Measurements from ENCODE around the gene MAN1C1. TPM values are rescaled to one million over a fixed set of nuclear protein-coding genes. Genes with fewer than 3 reads are reported as not detected.
"Not testable (repeated sequence)": the region's sequence is repeated elsewhere in the genome, so short reads cannot be mapped to it uniquely, and the experiment has no call there.

Gene MAN1C1
- total RNA-seq, 1 donor from 2014 or later: 6.3 TPM

GRCh38 chr1:25583519-25584370 lies 32.8 kb upstream of the MAN1C1 start:
- H3K4me1 ChIP-seq (ENCODE audit: control insufficient read depth in 3 of 3, insufficient read depth in 3 of 3, low read length in 3 of 3): peaks cover 7 to 17% (median 16%) of the 10 kb centered on the region in 3 donors
- H3K36me3 ChIP-seq (ENCODE audit: control insufficient read depth in 3 of 3, insufficient read depth in 3 of 3, low read length in 3 of 3): no peaks in the 10 kb centered on the region
- H3K27me3 ChIP-seq (ENCODE audit: control insufficient read depth in 3 of 3, insufficient read depth in 3 of 3, low read length in 3 of 3): no peaks in the 10 kb centered on the region
- H3K9me3 ChIP-seq (ENCODE audit: control insufficient read depth in 3 of 3, low read length in 3 of 3): no peaks in the 10 kb centered on the region
- H3K27ac ChIP-seq (ENCODE audit: low read depth, low read length): no peak overlapping the region
- H3K9ac ChIP-seq (ENCODE audit: low read depth in 1 of 3, low read length in 3 of 3): no peak overlapping the region
- no peak overlapping the region for H3K4me3 ChIP-seq (ENCODE audit: low read length in 3 of 3)

GRCh38 chr1:25586181-25586588 lies 30.4 kb upstream of the MAN1C1 start:
- H3K9ac ChIP-seq (ENCODE audit: low read depth in 1 of 3, low read length in 3 of 3): no peak overlapping the region
- no peaks in the 10 kb centered on the region for H3K9me3 ChIP-seq (ENCODE audit: control insufficient read depth in 3 of 3, low read length in 3 of 3)
- no peak overlapping the region for H3K4me3 ChIP-seq (ENCODE audit: low read length in 3 of 3)
- no peaks in the 10 kb centered on the region for H3K36me3 ChIP-seq (ENCODE audit: control insufficient read depth in 3 of 3, insufficient read depth in 3 of 3, low read length in 3 of 3)
- no peak overlapping the region for H3K27ac ChIP-seq (ENCODE audit: low read depth, low read length)
- H3K27me3 ChIP-seq (ENCODE audit: control insufficient read depth in 3 of 3, insufficient read depth in 3 of 3, low read length in 3 of 3): no peaks in the 10 kb centered on the region
- H3K4me1 ChIP-seq (ENCODE audit: control insufficient read depth in 3 of 3, insufficient read depth in 3 of 3, low read length in 3 of 3): peaks cover 14 to 19% (median 16%) of the 10 kb centered on the region in 3 donors

- H3K4me1 ChIP-seq (ENCODE audit: control insufficient read depth in 3 of 3, insufficient read depth in 3 of 3, low read length in 3 of 3): peaks cover 14 to 19% (median 16%) of the 10 kb centered on the region in 3 donors
- H3K4me3 ChIP-seq (ENCODE audit: low read length in 3 of 3): no peak overlapping the region
- no peaks in the 10 kb centered on the region for H3K27me3 ChIP-seq (ENCODE audit: control insufficient read depth in 3 of 3, insufficient read depth in 3 of 3, low read length in 3 of 3)
- no peaks in the 10 kb centered on the region for H3K36me3 ChIP-seq (ENCODE audit: control insufficient read depth in 3 of 3, insufficient read depth in 3 of 3, low read length in 3 of 3)
- no peak overlapping the region for H3K9ac ChIP-seq (ENCODE audit: low read depth in 1 of 3, low read length in 3 of 3)
- no peaks in the 10 kb centered on the region for H3K9me3 ChIP-seq (ENCODE audit: control insufficient read depth in 3 of 3, low read length in 3 of 3)
- H3K27ac ChIP-seq (ENCODE audit: low read depth, low read length): no peak overlapping the region
These were observed 29.3 kb upstream of the MAN1C1 start for GRCh38 chr1:25587290-25587689.

GRCh38 chr1:25588224-25588623 lies 28.4 kb upstream of the MAN1C1 start:
- not testable (repeated sequence) for H3K9me3 ChIP-seq (ENCODE audit: control insufficient read depth in 3 of 3, low read length in 3 of 3); H3K36me3 ChIP-seq (ENCODE audit: control insufficient read depth in 3 of 3, insufficient read depth in 3 of 3, low read length in 3 of 3); H3K27ac ChIP-seq (ENCODE audit: low read depth, low read length); H3K27me3 ChIP-seq (ENCODE audit: control insufficient read depth in 3 of 3, insufficient read depth in 3 of 3, low read length in 3 of 3); H3K9ac ChIP-seq (ENCODE audit: low read depth in 1 of 3, low read length in 3 of 3); H3K4me3 ChIP-seq (ENCODE audit: low read length in 3 of 3)
- peaks cover 14 to 19% (median 16%) of the 10 kb centered on the region in 3 donors for H3K4me1 ChIP-seq (ENCODE audit: control insufficient read depth in 3 of 3, insufficient read depth in 3 of 3, low read length in 3 of 3)

GRCh38 chr1:25588786-25589185 lies 27.8 kb upstream of the MAN1C1 start:
- H3K9me3 ChIP-seq (ENCODE audit: control insufficient read depth in 3 of 3, low read length in 3 of 3); H3K4me3 ChIP-seq (ENCODE audit: low read length in 3 of 3); H3K27me3 ChIP-seq (ENCODE audit: control insufficient read depth in 3 of 3, insufficient read depth in 3 of 3, low read length in 3 of 3); H3K36me3 ChIP-seq (ENCODE audit: control insufficient read depth in 3 of 3, insufficient read depth in 3 of 3, low read length in 3 of 3); H3K27ac ChIP-seq (ENCODE audit: low read depth, low read length); H3K9ac ChIP-seq (ENCODE audit: low read depth in 1 of 3, low read length in 3 of 3): not testable (repeated sequence)
- H3K4me1 ChIP-seq (ENCODE audit: control insufficient read depth in 3 of 3, insufficient read depth in 3 of 3, low read length in 3 of 3): peaks cover 13 to 17% (median 14%) of the 10 kb centered on the region in 3 donors

- H3K9me3 ChIP-seq (ENCODE audit: control insufficient read depth in 3 of 3, low read length in 3 of 3): no peaks in the 10 kb centered on the region
- peaks cover 0 to 7% (median 4%) of the 10 kb centered on the region in 3 donors for H3K4me1 ChIP-seq (ENCODE audit: control insufficient read depth in 3 of 3, insufficient read depth in 3 of 3, low read length in 3 of 3)
- H3K36me3 ChIP-seq (ENCODE audit: control insufficient read depth in 3 of 3, insufficient read depth in 3 of 3, low read length in 3 of 3): no peaks in the 10 kb centered on the region
- no peak overlapping the region for H3K9ac ChIP-seq (ENCODE audit: low read depth in 1 of 3, low read length in 3 of 3)
- no peak overlapping the region for H3K4me3 ChIP-seq (ENCODE audit: low read length in 3 of 3)
- no peaks in the 10 kb centered on the region for H3K27me3 ChIP-seq (ENCODE audit: control insufficient read depth in 3 of 3, insufficient read depth in 3 of 3, low read length in 3 of 3)
- H3K27ac ChIP-seq (ENCODE audit: low read depth, low read length): no peak overlapping the region
These were observed 26.3 kb upstream of the MAN1C1 start for GRCh38 chr1:25590096-25590824.

- Histone ChIP-seq H3K4me3 (ENCODE audit: low read length in 3 of 3) (no peak overlapping the region), H3K9me3 (ENCODE audit: control insufficient read depth in 3 of 3, low read length in 3 of 3) (peaks cover 0 to 2% (median 0%) of the 10 kb centered on the region in 3 donors), H3K4me1 (ENCODE audit: control insufficient read depth in 3 of 3, insufficient read depth in 3 of 3, low read length in 3 of 3) (peaks cover 0 to 7% (median 2%) of the 10 kb centered on the region in 3 donors), H3K27me3 (ENCODE audit: control insufficient read depth in 3 of 3, insufficient read depth in 3 of 3, low read length in 3 of 3) (no peaks in the 10 kb centered on the region), H3K27ac (ENCODE audit: low read depth, low read length) (no peak overlapping the region), H3K9ac (ENCODE audit: low read depth in 1 of 3, low read length in 3 of 3) (no peak overlapping the region), H3K36me3 (ENCODE audit: control insufficient read depth in 3 of 3, insufficient read depth in 3 of 3, low read length in 3 of 3) (no peaks in the 10 kb centered on the region)
These were observed 22.7 kb upstream of the MAN1C1 start for GRCh38 chr1:25593861-25594260.

- H3K27ac ChIP-seq (ENCODE audit: low read depth, low read length): no peak overlapping the region
- peaks cover 0 to 5% (median 0%) of the 10 kb centered on the region in 3 donors for H3K9me3 ChIP-seq (ENCODE audit: control insufficient read depth in 3 of 3, low read length in 3 of 3)
- H3K4me1 ChIP-seq (ENCODE audit: control insufficient read depth in 3 of 3, insufficient read depth in 3 of 3, low read length in 3 of 3): peaks cover 0 to 6% (median 2%) of the 10 kb centered on the region in 3 donors
- H3K4me3 ChIP-seq (ENCODE audit: low read length in 3 of 3): no peak overlapping the region
- H3K27me3 ChIP-seq (ENCODE audit: control insufficient read depth in 3 of 3, insufficient read depth in 3 of 3, low read length in 3 of 3): no peaks in the 10 kb centered on the region
- no peak overlapping the region for H3K9ac ChIP-seq (ENCODE audit: low read depth in 1 of 3, low read length in 3 of 3)
- no peaks in the 10 kb centered on the region for H3K36me3 ChIP-seq (ENCODE audit: control insufficient read depth in 3 of 3, insufficient read depth in 3 of 3, low read length in 3 of 3)
These were observed 21.6 kb upstream of the MAN1C1 start for GRCh38 chr1:25594971-25595370.

- not testable (repeated sequence) for H3K27me3 ChIP-seq (ENCODE audit: control insufficient read depth in 3 of 3, insufficient read depth in 3 of 3, low read length in 3 of 3); H3K36me3 ChIP-seq (ENCODE audit: control insufficient read depth in 3 of 3, insufficient read depth in 3 of 3, low read length in 3 of 3); H3K9me3 ChIP-seq (ENCODE audit: control insufficient read depth in 3 of 3, low read length in 3 of 3); H3K27ac ChIP-seq (ENCODE audit: low read depth, low read length); H3K4me3 ChIP-seq (ENCODE audit: low read length in 3 of 3); H3K4me1 ChIP-seq (ENCODE audit: control insufficient read depth in 3 of 3, insufficient read depth in 3 of 3, low read length in 3 of 3); H3K9ac ChIP-seq (ENCODE audit: low read depth in 1 of 3, low read length in 3 of 3)
These were observed 19.9 kb upstream of the MAN1C1 start for GRCh38 chr1:25596641-25597040.

- Histone ChIP-seq H3K27ac (ENCODE audit: low read depth, low read length) (no peak overlapping the region), H3K9ac (ENCODE audit: low read depth in 1 of 3, low read length in 3 of 3) (no peak overlapping the region), H3K36me3 (ENCODE audit: control insufficient read depth in 3 of 3, insufficient read depth in 3 of 3, low read length in 3 of 3) (no peaks in the 10 kb centered on the region), H3K9me3 (ENCODE audit: control insufficient read depth in 3 of 3, low read length in 3 of 3) (peaks cover 0 to 5% (median 0%) of the 10 kb centered on the region in 3 donors), H3K27me3 (ENCODE audit: control insufficient read depth in 3 of 3, insufficient read depth in 3 of 3, low read length in 3 of 3) (no peaks in the 10 kb centered on the region), H3K4me3 (ENCODE audit: low read length in 3 of 3) (no peak overlapping the region), H3K4me1 (ENCODE audit: control insufficient read depth in 3 of 3, insufficient read depth in 3 of 3, low read length in 3 of 3) (no peaks in the 10 kb centered on the region)
These were observed 17.7 kb upstream of the MAN1C1 start for GRCh38 chr1:25598879-25599278.
